ENCODE measurements around the gene TFIP11.
A peak's percentile ranks its signal among the peaks of the same experiment; 100 is the strongest.

The TFIP11 gene

DNA sequence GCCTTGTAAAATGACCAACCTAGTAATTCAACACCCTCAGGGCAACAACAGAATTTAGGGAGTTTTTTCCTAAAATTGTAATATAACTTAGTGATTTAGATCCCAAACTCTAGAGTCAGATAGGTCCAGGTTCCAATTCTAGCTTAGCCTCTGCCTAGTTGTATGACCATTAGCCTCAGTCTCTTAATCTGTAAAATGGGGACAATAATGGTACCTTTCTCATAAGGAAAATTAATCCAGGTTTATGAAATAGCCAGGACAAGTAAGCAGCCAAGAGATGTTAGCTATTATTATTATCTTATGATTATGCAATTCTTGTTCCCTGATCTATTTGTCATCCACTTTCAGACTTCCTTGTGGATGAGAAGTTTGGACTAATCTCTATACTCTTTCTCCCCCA lies 4.1 kb downstream of the TFIP11 start:
- H3K4me3 ChIP-seq (ENCODE audit: low read depth in 1 of 2, low read length in 1 of 2): no peak overlapping the region
- no peak overlapping the region for H3K27ac ChIP-seq
- TF ChIP-seq, protein P1, sequence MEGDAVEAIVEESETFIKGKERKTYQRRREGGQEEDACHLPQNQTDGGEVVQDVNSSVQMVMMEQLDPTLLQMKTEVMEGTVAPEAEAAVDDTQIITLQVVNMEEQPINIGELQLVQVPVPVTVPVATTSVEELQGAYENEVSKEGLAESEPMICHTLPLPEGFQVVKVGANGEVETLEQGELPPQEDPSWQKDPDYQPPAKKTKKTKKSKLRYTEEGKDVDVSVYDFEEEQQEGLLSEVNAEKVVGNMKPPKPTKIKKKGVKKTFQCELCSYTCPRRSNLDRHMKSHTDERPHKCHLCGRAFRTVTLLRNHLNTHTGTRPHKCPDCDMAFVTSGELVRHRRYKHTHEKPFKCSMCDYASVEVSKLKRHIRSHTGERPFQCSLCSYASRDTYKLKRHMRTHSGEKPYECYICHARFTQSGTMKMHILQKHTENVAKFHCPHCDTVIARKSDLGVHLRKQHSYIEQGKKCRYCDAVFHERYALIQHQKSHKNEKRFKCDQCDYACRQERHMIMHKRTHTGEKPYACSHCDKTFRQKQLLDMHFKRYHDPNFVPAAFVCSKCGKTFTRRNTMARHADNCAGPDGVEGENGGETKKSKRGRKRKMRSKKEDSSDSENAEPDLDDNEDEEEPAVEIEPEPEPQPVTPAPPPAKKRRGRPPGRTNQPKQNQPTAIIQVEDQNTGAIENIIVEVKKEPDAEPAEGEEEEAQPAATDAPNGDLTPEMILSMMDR (IDR thresholded peaks at IDR 0.05): no peak
- no peaks in the 10 kb centered on the region for H3K9me3 ChIP-seq
- peaks cover 26 to 34% of the 10 kb centered on the region in 2 experiments for H3K4me1 ChIP-seq (ENCODE audit: control insufficient read depth in 1 of 2, insufficient read depth in 1 of 2, low read depth in 1 of 2, low read length in 1 of 2)
- H3K27me3 ChIP-seq: no peaks in the 10 kb centered on the region
- peaks cover 71% of the 10 kb centered on the region for H3K36me3 ChIP-seq

DNA sequence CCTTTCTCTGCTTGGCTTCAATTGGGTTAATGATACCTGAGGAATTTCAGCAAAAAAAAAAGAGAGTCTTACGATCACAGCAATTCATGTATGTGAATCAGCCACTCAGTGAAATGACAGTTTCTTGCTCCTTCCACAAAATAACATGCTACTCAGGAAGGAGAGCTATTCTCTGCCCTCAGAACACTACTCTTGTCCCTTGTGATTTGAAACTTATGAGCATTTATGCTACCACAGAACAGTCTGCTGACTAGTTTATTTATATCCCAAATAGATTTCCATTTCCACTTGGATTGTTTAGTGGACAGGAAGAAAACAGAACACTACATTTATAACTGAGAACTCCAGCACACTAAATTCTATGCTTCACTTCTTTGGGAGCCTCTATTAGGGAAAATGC lies 8.5 kb downstream of the TFIP11 start:
- TF ChIP-seq, protein P1 (IDR thresholded peaks at IDR 0.05): no peak
- Histone ChIP-seq H3K4me3 (ENCODE audit: low read depth in 1 of 2, low read length in 1 of 2) (no peak overlapping the region), H3K4me1 (ENCODE audit: control insufficient read depth in 1 of 2, insufficient read depth in 1 of 2, low read depth in 1 of 2, low read length in 1 of 2) (peaks cover 13 to 17% of the 10 kb centered on the region in 2 experiments), H3K27me3 (no peaks in the 10 kb centered on the region), H3K27ac (peak overlapping the region; percentile 51), H3K9me3 (no peaks in the 10 kb centered on the region), H3K36me3 (peaks cover 98% of the 10 kb centered on the region)

DNA sequence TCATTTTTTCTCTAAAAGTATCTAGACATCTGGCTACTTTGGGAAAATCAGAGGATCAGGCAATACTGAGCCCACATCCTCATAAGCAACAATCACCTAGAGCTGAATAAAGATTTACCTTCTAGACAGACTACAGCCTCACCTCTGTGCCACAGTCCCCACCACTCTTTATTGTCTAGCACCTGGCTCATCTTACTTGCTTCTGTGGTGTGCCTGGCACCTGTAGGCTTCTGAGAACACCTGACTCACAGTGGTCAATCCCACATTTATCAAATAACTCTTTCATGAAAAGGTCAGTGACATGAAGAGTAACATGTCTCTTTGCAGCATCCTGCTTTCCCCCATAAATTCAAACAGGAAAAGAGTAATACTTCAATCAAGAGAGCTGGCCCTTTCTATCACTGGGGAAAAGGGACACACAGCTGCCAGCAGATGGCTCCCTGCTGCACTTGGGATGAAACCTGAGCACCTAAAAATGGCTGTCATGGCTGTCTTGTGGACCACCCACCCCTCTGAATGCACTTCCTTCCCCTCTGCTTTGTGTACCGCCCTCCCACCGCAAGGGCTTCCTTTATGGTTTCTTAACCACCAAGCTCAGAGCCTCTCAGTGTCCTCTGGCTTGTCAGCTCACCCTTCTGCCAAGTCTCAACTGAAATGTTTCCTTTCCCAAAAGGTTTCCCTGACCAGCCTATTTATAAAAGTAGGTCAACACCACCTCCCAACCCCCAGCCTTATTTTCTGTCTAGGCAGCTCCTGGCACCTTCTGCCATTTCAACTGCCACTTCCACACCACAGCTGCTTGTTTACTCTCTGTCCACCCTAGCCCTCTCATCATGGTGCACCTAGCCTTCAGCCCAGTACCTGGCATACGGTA lies 9.3 kb downstream of the TFIP11 start:
- Histone ChIP-seq H3K27ac (peak overlapping the region; percentile 51), H3K27me3 (no peaks in the 10 kb centered on the region), H3K9me3 (no peaks in the 10 kb centered on the region), H3K36me3 (peaks cover 98% of the 10 kb centered on the region), H3K4me1 (ENCODE audit: control insufficient read depth in 1 of 2, insufficient read depth in 1 of 2, low read depth in 1 of 2, low read length in 1 of 2) (peaks cover 13 to 17% of the 10 kb centered on the region in 2 experiments), H3K4me3 (ENCODE audit: low read depth in 1 of 2, low read length in 1 of 2) (no peak overlapping the region)
- TF ChIP-seq, protein P1 (IDR thresholded peaks at IDR 0.05): peak; percentile 13

DNA sequence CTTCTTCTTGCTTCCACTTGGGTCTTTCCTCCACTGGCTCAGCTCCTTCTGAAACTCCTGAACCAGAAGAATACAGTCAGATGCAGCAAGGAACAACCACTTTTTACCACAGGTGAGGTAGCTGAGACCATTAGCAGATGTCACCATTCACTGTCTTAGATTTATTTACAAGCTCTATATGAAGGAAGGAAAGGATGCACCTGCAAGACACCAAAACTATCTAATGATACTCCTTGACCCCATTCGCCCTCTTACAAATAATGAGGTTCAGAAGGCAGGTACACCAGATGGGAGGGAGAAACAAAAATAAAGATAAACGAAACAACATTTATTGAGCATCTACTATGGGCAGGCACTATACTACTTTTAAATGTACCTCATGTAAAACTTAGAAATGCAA lies 10.3 kb downstream of the TFIP11 start:
- TF ChIP-seq, protein P1 (IDR thresholded peaks at IDR 0.05): no peak
- no peaks in the 10 kb centered on the region for H3K9me3 ChIP-seq
- no peak overlapping the region for H3K27ac ChIP-seq
- H3K4me1 ChIP-seq (ENCODE audit: control insufficient read depth in 1 of 2, insufficient read depth in 1 of 2, low read depth in 1 of 2, low read length in 1 of 2): peaks cover 13 to 17% of the 10 kb centered on the region in 2 experiments
- H3K27me3 ChIP-seq: no peaks in the 10 kb centered on the region
- H3K4me3 ChIP-seq (ENCODE audit: low read depth in 1 of 2, low read length in 1 of 2): no peak overlapping the region
- H3K36me3 ChIP-seq: peaks cover 99% of the 10 kb centered on the region

DNA sequence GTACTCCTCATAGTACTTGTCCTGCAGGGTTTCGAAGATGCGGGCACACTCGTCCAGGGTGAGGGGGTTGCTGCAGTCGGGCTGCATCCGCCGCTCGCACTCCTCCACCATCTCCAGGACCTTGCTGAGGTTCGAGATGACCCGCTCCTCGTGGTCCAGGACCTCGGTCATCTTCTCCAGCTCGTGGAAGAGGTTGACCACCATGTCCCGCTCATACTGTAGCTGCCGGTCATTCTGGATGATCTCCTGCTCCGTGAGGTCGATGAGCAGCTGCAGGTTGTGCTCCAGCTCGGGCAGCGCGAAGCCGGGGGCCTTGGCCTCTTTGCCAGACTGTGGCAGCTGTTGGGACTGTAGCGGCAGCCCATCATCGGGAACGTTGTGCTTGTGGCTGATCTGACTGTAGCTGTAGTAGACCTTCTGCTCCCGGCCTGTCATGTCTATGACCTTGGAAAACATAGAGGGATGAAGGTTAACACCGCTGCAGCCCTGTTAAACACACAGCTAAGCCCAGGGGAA lies 13.0 kb downstream of the TFIP11 start:
- H3K36me3 ChIP-seq: peaks cover 99% of the 10 kb centered on the region
- no peaks in the 10 kb centered on the region for H3K27me3 ChIP-seq
- H3K27ac ChIP-seq: no peak overlapping the region
- H3K4me3 ChIP-seq (ENCODE audit: low read depth in 1 of 2, low read length in 1 of 2): no peak overlapping the region
- TF ChIP-seq, protein P1 (IDR thresholded peaks at IDR 0.05): no peak
- H3K9me3 ChIP-seq: no peaks in the 10 kb centered on the region
- H3K4me1 ChIP-seq (ENCODE audit: control insufficient read depth in 1 of 2, insufficient read depth in 1 of 2, low read depth in 1 of 2, low read length in 1 of 2): peaks cover 13 to 17% of the 10 kb centered on the region in 2 experiments

Measured in neutrophil (primary cell).